CD4-positive, alpha-beta T cell treated with Interleukin-17A for 1 hour (primary cell): Measurements from ENCODE around the gene SEZ6L.

Experiments used
- DNase-seq: peaks from one replicate; pipeline ENCODE4 v3.0.0-alpha.2; 2020

Gene SEZ6L

GRCh38 chr22:26182723-26183122, 13.5 kb downstream of the SEZ6L start:
- no peak for DNase-seq

DNA sequence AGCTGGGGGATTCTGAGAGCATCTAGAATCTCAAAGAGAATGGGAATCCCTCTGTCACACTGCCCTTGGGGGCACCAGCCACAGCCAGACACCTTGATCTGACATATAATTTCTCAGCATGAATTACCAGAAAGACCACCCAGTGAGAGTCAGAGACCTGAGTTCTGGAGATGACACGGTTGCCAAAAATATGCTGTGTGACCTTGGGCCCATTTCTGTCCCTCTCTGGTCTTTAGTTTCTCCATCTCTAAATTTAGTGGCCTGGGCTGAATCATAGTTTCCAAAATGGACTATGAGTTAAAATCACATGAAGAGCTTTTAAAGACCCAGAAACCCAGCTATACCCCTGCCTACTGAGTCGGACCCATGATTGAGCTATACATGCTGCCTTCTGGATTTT, 15.9 kb downstream of the SEZ6L start:
- no peak for DNase-seq

- DNase-seq: no peak
These were observed 19.1 kb downstream of the SEZ6L start for GRCh38 chr22:26188341-26188740.

GRCh38 chr22:26194313-26194712, 25.1 kb downstream of the SEZ6L start:
- DNase-seq: no peak

DNA sequence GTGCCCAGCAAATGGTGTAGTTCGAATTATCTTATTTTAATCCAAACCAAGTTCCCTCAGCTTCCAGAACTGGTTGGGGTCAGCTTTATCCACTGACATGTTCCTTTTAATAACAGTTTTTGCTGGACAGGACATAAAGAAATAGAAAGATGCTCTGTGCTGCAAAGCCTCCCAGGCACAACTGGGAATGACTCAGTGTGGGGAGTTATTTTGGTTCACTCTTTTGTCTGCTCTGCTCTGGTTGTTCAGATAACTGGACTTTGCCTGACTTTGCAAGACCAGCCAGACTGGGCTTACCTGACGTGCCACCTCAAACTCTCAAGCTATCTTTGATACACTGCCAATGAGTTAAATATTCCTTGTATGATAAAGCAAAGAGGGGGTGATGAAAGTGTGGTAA, 25.6 kb downstream of the SEZ6L start:
- no peak for DNase-seq

DNA sequence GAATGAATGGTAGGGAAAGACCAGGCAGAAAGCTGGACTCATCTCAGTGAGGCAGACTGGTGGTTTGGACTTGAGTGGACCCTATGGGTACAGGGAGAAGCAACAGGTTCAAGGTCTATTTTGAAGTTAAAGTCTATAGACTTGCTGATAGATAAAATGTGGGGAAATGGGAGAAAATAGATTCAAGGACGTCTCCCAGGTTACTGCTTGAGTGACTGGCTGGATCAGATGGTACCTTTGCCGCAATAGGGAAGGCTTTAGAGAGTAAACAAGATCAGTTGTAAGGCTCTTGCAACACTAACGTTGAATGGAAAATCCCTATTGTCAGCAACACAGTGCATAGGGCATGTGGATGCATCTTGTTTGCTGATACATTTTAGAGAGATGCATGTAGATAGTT, 27.4 kb downstream of the SEZ6L start:
- DNase-seq: no peak

GRCh38 chr22:26197425-26197824, 28.2 kb downstream of the SEZ6L start:
- no peak for DNase-seq

- no peak for DNase-seq
These were observed 30.4 kb downstream of the SEZ6L start for GRCh38 chr22:26199665-26200064.

DNA sequence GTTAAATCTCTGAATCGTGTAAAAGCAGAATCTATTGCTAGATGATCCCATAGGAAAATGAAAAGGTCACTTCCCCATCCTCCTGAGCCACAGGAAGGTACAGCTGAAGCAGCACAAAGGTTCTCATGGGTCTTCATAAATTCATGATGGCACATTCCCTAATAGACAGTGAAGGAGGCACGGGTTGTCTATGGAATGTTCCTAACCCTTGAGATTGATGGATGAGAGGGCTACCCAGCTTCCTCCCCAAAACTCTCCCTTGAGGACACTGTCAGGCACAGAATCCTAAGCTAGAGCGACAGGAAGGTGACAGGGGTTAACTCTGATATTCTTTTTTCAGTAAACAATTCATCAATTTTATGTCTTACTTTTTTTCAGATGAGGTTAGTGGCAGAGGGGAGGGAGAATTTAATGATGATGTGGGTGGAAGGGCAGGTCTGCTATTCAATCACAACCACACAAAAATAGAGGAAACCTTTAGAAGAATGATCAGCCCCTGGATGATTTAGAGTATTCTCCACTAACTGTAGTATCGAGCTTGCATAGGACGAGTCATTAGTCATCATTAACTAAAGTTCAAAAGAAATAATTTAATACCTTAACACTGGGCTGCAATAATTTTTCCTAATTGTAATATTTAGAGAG, 33.1 kb downstream of the SEZ6L start:
- no peak for DNase-seq

DNA sequence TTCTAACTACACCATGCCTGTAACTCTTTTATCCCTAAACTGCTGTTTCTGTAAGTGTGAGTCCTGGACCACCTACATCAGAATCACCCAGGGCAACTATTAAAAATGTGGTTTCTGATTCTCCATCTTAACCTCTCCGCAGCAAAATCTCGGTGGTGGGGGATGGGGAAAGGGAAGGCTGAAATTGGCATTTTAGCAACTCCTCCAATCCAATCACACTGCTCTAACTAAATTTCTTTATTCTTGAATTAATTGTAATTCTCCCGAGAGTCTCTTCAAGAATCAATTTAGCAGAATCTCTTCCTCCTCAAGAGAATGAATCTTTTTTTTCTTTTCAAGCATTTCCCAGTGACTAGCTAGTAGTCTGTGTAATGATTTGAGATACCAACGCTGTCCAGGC, 36.2 kb downstream of the SEZ6L start:
- DNase-seq: no peak

GRCh38 chr22:26210334-26210733, 41.1 kb downstream of the SEZ6L start:
- no peak for DNase-seq

GRCh38 chr22:26213826-26214225, 44.6 kb downstream of the SEZ6L start:
- DNase-seq: no peak

DNA sequence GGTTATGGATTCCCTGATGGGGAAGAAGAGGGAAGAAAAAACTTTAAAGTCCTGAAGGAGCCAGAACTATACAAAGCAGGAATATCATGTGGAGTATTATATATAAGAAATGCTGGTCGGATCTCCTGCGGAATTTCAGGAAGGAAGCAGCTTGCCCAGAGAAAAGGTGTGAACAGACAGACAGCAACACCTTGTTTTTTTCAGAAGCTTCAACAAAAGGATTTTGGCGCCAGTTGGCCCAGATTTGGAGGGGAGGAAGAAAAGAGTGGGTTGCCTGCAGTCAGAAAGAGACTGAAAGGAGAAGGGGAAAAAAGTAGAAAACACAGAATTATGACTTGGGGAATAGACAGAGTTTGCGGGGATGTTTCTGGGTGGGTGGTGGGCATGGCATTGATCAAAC, 45.2 kb downstream of the SEZ6L start:
- DNase-seq: no peak

DNA sequence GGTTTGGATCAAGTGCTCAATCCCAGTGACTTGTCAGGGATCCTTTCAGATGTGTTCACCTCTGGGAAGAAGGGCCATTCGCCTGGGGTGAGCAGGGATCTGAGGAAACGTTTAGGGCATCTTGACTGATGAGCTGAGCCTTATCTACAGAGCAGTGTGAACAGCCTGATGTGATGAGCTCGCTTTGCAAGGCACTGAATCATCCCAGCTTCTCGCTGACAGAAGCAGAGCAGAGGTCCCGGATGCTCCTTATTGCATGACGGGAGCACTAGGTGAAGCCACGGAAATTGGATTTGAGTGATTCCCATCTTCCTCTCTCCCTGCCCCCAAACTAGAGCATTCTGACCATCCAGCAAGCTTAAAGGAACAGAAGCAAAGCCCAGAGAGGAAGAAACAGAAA, 46.5 kb downstream of the SEZ6L start:
- DNase-seq: no peak

DNA sequence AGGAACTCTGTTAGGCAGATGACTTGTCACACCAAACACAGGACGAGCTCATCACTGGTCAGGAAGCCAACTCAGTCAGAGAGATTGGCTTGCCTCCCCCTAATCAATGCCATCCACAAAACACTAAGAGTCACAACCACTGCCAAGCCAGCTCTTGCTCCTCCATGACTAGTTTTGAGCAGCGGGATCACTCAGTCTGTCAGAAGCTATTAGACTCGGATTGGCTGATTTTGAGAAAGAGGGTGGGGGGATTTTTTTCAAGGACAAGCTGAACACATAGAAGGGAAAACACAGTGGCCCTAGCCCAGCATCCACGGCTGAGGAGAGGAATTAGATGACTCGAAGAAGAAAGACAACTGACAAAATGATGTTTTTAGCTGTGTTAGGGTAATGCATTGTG, 55.9 kb downstream of the SEZ6L start:
- DNase-seq: no peak

DNA sequence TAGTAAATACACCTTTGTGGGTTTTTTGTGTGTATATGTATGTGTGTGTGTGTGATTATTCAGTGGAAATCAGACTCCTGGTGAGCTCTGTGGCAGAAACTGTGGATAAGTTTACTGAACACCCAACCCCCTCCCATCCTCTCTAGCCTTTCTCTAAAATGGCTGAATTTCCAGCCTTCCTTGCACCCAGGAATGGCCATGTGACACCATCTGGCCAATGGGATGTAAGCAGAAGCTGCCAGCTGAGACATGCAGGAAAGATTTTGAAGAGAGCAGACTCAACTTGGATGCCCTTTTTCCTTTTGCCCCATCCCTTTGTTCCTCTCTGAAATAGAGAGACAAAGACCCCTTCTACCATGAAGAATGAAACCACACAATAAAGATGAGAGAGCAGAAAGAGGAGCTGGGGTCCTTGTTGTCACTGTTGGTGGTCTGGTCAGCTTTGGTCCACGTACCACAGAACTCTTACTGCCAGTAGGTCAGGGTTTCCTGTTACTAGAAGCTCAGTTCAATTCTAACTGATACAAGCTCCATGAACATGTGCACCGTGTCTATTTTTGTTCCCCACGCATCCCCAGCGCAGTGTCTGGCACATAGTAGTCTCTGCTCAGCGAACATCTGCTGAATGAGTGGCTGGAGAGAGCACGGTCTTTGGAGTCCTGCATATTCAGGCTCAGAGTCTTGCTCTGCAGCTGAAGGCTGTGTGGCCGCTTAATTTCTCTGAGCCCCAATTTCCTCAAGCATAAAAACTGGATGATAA, 57.5 kb downstream of the SEZ6L start:
- no peak for DNase-seq

- DNase-seq: no peak
These were observed 60.6 kb downstream of the SEZ6L start for GRCh38 chr22:26229910-26230309.

DNA sequence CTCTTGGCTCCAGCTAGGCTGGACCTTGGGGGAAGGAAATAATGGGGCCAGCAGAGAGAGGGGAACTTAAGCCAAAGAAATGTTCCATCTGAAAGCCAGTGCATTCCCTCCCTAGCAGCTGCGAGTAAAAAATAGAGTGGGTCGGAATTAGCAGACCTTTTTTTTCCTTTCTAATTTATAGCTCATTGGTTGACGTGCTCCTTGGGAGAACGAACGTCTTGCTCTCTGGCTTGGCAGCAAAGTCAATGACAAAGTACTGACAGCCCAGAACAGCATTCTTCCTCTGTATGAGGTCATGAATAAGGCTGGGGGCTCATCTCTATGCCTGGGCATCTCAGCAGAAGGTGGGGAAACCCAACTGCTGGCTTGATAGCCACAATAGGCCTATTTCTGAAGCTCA, 65.0 kb downstream of the SEZ6L start:
- DNase-seq: no peak

DNA sequence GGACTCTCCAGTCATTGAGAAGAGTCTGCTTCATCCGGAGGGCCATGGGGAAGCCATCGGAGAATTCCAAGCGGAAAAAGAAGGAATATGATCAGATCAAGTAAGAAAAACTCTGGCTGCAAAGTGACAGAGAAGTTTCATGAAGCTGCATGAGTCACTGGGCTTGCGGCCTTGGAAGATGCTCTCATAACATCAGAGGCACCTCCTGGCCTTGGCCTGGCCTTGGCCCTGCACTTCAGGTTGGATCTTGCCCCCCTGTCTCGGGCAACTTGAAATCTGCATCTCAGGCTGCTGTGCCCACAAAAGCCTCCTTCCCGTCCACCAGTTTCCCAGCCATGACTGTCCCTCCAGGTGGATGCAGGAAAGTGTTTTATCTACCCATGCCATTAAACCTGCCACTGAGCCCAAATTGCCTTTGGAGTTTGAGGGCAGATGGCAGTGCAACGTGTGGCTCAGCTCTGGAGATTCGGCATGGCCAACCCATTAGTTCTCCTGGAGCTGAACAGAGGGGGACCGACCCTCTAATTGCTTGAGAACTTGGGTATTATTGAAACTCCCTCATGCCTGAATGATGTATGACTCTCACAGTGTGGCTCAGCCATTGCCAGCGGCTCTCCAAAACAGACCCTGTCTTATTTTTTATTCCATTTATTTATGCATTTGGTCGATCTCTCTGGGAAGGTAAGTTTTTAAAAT, 66.7 kb downstream of the SEZ6L start:
- DNase-seq: no peak

- no peak for DNase-seq
These were observed 67.7 kb downstream of the SEZ6L start for GRCh38 chr22:26236991-26237390.

GRCh38 chr22:26238596-26238995, 69.3 kb downstream of the SEZ6L start:
- no peak for DNase-seq

- no peak for DNase-seq
These were observed 70.3 kb downstream of the SEZ6L start for GRCh38 chr22:26239581-26239980.

- DNase-seq: no peak
These were observed 72.1 kb downstream of the SEZ6L start for GRCh38 chr22:26241361-26241760.

DNA sequence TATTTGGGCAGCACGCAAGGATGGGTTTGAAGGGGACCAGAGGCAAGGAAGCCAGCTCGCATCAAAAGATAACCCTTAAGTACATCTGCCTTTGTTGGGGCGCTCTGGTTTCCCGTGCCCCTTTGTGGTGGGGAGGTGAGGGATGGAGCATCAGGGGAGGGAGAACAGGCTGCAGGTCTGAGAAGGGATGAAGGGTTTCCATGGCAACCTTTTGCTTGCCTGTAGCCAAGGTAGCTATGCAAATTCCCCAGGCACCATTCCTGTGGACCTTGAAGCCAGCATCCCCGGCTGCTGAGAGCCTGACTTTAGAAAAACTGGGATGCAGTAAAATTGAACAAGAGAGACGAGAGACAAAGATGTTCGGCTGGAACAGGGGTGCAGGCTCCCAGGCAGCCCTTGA, 75.7 kb downstream of the SEZ6L start:
- DNase-seq: no peak
